Uterus (tissue), 2 donors: Measurements from ENCODE around the gene DNAJB11.

ENCODE experiments used
- POLR2A ChIP-seq, 2 donors: fragments of 450-650 bp; IDR thresholded peaks; one replicate each; pipeline ENCODE4 v1.6.1; 2016; ENCODE audit warnings: antibody characterized with exemption in 2 of 2, mild to moderate bottlenecking in 1 of 2, moderate library complexity in 1 of 2
- TF ChIP-seq, protein P1 (sequence below), 4 experiments: fragments of 200-600 bp in 2 of 4; fragments of 450-650 bp in 2 of 4; sonication (generic) in 2 of 4; IDR thresholded peaks; one replicate each; pipeline ENCODE4 v1.5.1; 2016 to 2019; ENCODE audit warnings: antibody characterized with exemption in 4 of 4, mild to moderate bottlenecking in 2 of 4, moderate library complexity in 1 of 4

DNA sequence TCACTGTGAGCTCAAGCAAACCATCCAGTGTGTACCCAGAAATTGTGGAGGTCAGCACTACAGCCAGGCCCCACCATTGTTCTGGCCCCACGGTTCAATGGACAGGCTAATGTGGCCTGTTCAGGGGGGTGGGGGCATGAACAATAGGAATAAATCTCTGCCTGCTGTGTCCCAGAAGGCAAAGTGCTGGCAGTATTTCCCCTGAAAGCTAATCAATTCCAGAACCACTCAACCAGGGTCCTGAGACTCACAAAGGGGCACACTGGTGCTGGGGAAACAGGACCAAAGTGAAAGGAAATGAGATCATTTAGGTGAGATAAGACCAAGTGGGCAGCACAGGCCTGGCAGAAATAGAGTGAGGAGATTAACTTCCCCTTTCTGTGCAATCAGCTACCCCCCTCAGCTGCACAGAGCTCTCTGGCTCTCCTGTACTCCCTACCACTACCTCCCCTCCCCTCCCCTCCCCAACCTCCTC, 37.9 kb upstream of the DNAJB11 start:
- TF ChIP-seq, protein P1, sequence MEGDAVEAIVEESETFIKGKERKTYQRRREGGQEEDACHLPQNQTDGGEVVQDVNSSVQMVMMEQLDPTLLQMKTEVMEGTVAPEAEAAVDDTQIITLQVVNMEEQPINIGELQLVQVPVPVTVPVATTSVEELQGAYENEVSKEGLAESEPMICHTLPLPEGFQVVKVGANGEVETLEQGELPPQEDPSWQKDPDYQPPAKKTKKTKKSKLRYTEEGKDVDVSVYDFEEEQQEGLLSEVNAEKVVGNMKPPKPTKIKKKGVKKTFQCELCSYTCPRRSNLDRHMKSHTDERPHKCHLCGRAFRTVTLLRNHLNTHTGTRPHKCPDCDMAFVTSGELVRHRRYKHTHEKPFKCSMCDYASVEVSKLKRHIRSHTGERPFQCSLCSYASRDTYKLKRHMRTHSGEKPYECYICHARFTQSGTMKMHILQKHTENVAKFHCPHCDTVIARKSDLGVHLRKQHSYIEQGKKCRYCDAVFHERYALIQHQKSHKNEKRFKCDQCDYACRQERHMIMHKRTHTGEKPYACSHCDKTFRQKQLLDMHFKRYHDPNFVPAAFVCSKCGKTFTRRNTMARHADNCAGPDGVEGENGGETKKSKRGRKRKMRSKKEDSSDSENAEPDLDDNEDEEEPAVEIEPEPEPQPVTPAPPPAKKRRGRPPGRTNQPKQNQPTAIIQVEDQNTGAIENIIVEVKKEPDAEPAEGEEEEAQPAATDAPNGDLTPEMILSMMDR (IDR thresholded peaks at IDR 0.05), result no peak
- no peak for TF ChIP-seq POLR2A (IDR thresholded peaks at IDR 0.05)
